ENCODE data around the gene OTX2. TPM values are rescaled to one million over a fixed set of nuclear protein-coding genes. Genes with fewer than 3 reads are reported as not detected.

OTX2 gene
- total and polyA plus RNA-seq, 2 of the 13 experiments (the other 11 are each of a cell fraction or from before 2014, with no cell fraction given): not detected

DNA sequence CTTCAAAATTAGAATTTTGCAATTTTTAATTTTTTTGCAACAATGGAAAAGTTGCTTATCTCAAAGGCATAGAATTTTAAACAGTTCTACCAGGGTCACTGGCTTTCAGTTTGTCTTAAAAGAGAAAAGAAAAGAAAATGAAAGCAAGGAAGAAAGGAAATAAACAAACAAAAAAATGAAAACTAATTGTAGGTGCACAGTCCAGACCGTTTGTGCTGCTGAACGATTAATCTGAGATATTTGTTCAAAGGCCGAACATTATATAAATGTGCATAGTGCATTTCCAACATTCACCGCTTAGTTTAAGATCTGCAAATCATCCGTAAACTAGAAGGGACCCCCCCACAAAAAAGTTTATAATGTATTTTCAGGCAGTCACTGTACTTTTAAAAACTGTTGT lies 5.5 kb upstream of the OTX2 start (continued):
- TF ChIP-seq CREM (IDR thresholded peaks at IDR 0.05): no peak
- no peak for TF ChIP-seq CREM (CRISPR knock-in tag; IDR thresholded peaks at IDR 0.05)
- TF ChIP-seq, protein P1, sequence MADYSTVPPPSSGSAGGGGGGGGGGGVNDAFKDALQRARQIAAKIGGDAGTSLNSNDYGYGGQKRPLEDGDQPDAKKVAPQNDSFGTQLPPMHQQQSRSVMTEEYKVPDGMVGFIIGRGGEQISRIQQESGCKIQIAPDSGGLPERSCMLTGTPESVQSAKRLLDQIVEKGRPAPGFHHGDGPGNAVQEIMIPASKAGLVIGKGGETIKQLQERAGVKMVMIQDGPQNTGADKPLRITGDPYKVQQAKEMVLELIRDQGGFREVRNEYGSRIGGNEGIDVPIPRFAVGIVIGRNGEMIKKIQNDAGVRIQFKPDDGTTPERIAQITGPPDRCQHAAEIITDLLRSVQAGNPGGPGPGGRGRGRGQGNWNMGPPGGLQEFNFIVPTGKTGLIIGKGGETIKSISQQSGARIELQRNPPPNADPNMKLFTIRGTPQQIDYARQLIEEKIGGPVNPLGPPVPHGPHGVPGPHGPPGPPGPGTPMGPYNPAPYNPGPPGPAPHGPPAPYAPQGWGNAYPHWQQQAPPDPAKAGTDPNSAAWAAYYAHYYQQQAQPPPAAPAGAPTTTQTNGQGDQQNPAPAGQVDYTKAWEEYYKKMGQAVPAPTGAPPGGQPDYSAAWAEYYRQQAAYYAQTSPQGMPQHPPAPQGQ (CRISPR knock-in tag; IDR thresholded peaks at IDR 0.05; ENCODE audit: borderline replicate concordance): no peak

DNA sequence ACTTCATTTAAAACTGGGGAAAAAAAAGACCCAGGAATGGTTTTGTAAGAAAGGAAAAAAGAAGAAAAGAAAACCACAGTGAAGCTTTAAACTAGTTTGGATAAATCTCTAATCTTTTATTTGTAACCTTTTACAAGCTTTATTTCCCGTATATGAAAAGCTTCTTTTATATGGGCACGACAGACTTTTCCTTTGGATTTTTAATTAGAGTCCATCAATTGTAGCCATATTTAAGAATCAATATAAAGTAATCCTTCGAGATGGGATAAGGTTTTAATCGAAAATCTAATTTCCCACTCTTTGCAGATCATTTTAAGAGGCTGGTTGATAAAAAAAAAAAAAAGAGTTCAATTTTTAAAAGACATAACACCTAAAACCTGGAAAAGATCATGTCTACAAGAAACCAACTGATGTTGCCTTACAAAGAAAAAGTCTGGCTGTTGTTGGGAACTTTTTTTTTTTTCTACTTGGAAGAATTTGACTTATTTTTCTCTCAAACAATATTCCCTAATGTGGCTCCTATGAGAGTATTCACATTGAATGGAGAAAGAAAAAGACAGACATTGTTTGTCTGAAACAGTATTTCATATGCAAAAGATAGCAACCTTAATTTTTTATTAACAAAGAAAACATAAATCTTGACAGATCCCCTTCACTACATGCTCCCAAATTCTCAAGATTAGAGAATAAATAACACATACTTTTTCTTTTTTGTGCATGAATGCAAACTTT lies 4.9 kb upstream of the OTX2 start:
- ChIA-PET POLR2A (no interaction called here), CTCF (ENCODE audit: low intra/inter-chr PET ratio, low total read pairs) (no interaction called here)
- no peaks in the 10 kb centered on the region for H3K4me1 ChIP-seq (ENCODE audit: insufficient read depth, low read length)
- intact Hi-C loops (cut with micrococcal nuclease; ENCODE audit: unreplicated experiment): no loop called here
- H3K36me3 ChIP-seq (replicated peaks in 1 of 2; ENCODE audit: control insufficient read depth in 1 of 2, insufficient read depth in 2 of 2, low read length in 2 of 2): no peaks in the 10 kb centered on the region
- H3K9me3 ChIP-seq (ENCODE audit: low read length): no peaks in the 10 kb centered on the region
- H3K4me3 ChIP-seq (replicated peaks in 1 of 3; ENCODE audit: insufficient read depth in 1 of 3, low read depth in 2 of 3, low read length in 3 of 3): no peak overlapping the region
- H3K79me2 ChIP-seq (ENCODE audit: insufficient read depth, low read length): no peaks in the 10 kb centered on the region
- no peak for DNase-seq (ENCODE audit: low spot score)
- no peaks in the 10 kb centered on the region for H4K20me1 ChIP-seq (ENCODE audit: insufficient read depth, low read length)
- H3K27me3 ChIP-seq (ENCODE audit: control insufficient read depth in 1 of 2, insufficient read depth in 2 of 2, low read length in 2 of 2): peaks cover 11 to 42% of the 10 kb centered on the region in 2 experiments
- H3K27ac ChIP-seq (ENCODE audit: extremely low read length, insufficient read depth, low read length): no peak overlapping the region
- no peak overlapping the region for H2AFZ ChIP-seq (ENCODE audit: low read length)
- no peak overlapping the region for H3K4me2 ChIP-seq (ENCODE audit: low read depth, low read length)
- BruUV-seq (replicated peaks): no TSS peak
- no peak for FAIRE-seq
- 26% methylated on average over 4 of the region's 4 CpGs for WGBS (ENCODE audit: low lambda C conversion rate)
- ATAC-seq: no peak
- no peak overlapping the region for H3K9ac ChIP-seq (ENCODE audit: insufficient read depth, low read depth, low read length)
- in situ Hi-C loops (cut with HindIII; ENCODE audit: extremely low pct_ligation_motif_present, low pct_unique_long_range_greater_than_20kb): no loop called here
- TF ChIP-seq, protein P2, sequence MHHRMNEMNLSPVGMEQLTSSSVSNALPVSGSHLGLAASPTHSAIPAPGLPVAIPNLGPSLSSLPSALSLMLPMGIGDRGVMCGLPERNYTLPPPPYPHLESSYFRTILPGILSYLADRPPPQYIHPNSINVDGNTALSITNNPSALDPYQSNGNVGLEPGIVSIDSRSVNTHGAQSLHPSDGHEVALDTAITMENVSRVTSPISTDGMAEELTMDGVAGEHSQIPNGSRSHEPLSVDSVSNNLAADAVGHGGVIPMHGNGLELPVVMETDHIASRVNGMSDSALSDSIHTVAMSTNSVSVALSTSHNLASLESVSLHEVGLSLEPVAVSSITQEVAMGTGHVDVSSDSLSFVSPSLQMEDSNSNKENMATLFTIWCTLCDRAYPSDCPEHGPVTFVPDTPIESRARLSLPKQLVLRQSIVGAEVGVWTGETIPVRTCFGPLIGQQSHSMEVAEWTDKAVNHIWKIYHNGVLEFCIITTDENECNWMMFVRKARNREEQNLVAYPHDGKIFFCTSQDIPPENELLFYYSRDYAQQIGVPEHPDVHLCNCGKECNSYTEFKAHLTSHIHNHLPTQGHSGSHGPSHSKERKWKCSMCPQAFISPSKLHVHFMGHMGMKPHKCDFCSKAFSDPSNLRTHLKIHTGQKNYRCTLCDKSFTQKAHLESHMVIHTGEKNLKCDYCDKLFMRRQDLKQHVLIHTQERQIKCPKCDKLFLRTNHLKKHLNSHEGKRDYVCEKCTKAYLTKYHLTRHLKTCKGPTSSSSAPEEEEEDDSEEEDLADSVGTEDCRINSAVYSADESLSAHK (CRISPR knock-in tag; IDR thresholded peaks at IDR 0.05; ENCODE audit: borderline replicate concordance): no peak
- no peak for TF ChIP-seq RARG (CRISPR knock-in tag; IDR thresholded peaks at IDR 0.05; ENCODE audit: low read depth)
- no peak for TF ChIP-seq ZNF678 (CRISPR knock-in tag; IDR thresholded peaks at IDR 0.05)
- TF ChIP-seq ZNF547 (CRISPR knock-in tag; IDR thresholded peaks at IDR 0.05): no peak
- TF ChIP-seq ZFP1 (CRISPR knock-in tag; IDR thresholded peaks at IDR 0.05): no peak
- TF ChIP-seq DPF2 (CRISPR knock-in tag; IDR thresholded peaks at IDR 0.05; ENCODE audit: borderline replicate concordance, low read depth): no peak
- TF ChIP-seq, protein P3, sequence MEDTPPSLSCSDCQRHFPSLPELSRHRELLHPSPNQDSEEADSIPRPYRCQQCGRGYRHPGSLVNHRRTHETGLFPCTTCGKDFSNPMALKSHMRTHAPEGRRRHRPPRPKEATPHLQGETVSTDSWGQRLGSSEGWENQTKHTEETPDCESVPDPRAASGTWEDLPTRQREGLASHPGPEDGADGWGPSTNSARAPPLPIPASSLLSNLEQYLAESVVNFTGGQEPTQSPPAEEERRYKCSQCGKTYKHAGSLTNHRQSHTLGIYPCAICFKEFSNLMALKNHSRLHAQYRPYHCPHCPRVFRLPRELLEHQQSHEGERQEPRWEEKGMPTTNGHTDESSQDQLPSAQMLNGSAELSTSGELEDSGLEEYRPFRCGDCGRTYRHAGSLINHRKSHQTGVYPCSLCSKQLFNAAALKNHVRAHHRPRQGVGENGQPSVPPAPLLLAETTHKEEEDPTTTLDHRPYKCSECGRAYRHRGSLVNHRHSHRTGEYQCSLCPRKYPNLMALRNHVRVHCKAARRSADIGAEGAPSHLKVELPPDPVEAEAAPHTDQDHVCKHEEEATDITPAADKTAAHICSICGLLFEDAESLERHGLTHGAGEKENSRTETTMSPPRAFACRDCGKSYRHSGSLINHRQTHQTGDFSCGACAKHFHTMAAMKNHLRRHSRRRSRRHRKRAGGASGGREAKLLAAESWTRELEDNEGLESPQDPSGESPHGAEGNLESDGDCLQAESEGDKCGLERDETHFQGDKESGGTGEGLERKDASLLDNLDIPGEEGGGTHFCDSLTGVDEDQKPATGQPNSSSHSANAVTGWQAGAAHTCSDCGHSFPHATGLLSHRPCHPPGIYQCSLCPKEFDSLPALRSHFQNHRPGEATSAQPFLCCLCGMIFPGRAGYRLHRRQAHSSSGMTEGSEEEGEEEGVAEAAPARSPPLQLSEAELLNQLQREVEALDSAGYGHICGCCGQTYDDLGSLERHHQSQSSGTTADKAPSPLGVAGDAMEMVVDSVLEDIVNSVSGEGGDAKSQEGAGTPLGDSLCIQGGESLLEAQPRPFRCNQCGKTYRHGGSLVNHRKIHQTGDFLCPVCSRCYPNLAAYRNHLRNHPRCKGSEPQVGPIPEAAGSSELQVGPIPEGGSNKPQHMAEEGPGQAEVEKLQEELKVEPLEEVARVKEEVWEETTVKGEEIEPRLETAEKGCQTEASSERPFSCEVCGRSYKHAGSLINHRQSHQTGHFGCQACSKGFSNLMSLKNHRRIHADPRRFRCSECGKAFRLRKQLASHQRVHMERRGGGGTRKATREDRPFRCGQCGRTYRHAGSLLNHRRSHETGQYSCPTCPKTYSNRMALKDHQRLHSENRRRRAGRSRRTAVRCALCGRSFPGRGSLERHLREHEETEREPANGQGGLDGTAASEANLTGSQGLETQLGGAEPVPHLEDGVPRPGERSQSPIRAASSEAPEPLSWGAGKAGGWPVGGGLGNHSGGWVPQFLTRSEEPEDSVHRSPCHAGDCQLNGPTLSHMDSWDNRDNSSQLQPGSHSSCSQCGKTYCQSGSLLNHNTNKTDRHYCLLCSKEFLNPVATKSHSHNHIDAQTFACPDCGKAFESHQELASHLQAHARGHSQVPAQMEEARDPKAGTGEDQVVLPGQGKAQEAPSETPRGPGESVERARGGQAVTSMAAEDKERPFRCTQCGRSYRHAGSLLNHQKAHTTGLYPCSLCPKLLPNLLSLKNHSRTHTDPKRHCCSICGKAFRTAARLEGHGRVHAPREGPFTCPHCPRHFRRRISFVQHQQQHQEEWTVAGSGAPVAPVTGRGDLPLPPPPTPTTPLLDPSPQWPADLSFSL (CRISPR knock-in tag; IDR thresholded peaks at IDR 0.05): no peak

Data from HepG2 (cell line).